ENCODE data around the gene GP1BA.
"Not testable (repeated sequence)": the region's sequence is repeated elsewhere in the genome, so short reads cannot be mapped to it uniquely, and the experiment has no call there.

The GP1BA gene

DNA sequence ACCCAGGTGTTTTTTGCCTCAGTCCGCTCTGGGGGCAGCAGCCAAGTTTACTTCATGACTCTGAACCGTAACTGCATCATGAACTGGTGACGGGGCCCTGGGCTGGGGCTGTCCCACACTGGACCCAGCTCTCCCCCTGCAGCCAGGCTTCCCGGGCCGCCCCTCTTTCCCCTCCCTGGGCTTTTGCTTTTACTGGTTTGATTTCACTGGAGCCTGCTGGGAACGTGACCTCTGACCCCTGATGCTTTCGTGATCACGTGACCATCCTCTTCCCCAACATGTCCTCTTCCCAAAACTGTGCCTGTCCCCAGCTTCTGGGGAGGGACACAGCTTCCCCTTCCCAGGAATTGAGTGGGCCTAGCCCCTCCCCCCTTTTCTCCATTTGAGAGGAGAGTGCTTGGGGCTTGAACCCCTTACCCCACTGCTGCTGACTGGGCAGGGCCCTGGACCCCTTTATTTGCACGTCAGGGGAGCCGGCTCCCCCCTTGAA, 34.8 kb upstream of the GP1BA start:
- Histone ChIP-seq H3K36me3 (ENCODE audit: insufficient read depth, low read length) (peaks cover 52% of the 10 kb centered on the region), H3K4me3 (ENCODE audit: low read length) (no peak overlapping the region), H2AFZ (ENCODE audit: low read depth, low read length) (no peak overlapping the region), H3K4me1 (ENCODE audit: insufficient read depth, low read length) (no peaks in the 10 kb centered on the region), H3K9me3 (ENCODE audit: low read length) (peaks cover 15% of the 10 kb centered on the region), H3K27me3 (ENCODE audit: insufficient read depth, low read length) (no peaks in the 10 kb centered on the region)

DNA sequence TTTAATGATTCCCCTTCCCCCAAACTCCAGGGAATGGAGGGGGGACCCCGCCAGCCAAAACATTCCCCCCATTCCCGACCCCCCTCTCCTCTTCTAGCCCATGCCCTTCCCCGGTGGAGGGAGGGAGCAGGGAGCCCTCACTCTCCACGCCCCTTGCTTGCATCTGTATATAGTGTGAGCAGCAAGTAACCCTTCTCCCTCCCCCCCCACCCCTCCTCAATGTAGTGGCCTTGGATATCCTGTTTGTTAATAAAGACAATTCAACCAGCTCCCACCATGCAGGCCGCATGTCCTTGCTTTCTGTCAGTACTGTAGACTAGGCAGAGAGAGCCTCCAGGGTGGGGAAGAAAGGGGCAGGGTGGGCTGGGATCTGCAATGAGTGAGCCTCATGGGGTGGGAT, 34.3 kb upstream of the GP1BA start:
- Histone ChIP-seq H3K27me3 (ENCODE audit: insufficient read depth, low read length) (no peaks in the 10 kb centered on the region), H3K9me3 (ENCODE audit: low read length) (peaks cover 15% of the 10 kb centered on the region), H2AFZ (ENCODE audit: low read depth, low read length) (no peak overlapping the region), H3K4me3 (ENCODE audit: low read length) (no peak overlapping the region), H3K36me3 (ENCODE audit: insufficient read depth, low read length) (peaks cover 49% of the 10 kb centered on the region), H3K4me1 (ENCODE audit: insufficient read depth, low read length) (no peaks in the 10 kb centered on the region)

DNA sequence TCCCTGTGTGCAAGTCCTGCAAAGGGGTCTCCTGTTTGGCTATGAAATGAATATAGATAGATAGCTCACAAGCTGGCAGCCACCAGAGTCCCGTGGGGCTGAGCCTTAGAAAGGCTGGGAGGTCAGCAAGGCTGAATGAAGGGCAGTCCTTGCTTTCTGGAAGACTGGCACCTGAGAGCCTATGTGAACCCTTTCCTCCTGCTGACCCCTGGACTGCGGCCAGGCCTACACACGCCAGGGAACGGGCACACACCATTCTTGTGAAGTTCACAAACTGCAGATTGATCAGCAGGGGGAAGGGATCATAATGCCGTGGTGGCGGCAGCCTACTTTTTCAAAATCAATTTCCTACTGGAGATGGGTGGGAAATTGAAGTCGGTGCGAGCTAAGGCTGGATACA, 33.7 kb upstream of the GP1BA start:
- H3K4me1 ChIP-seq (ENCODE audit: insufficient read depth, low read length) = no peaks in the 10 kb centered on the region
- peaks cover 15% of the 10 kb centered on the region for H3K9me3 ChIP-seq (ENCODE audit: low read length)
- H3K36me3 ChIP-seq (ENCODE audit: insufficient read depth, low read length) = peaks cover 44% of the 10 kb centered on the region
- H3K4me3 ChIP-seq (ENCODE audit: low read length) = no peak overlapping the region
- no peak overlapping the region for H2AFZ ChIP-seq (ENCODE audit: low read depth, low read length)
- no peaks in the 10 kb centered on the region for H3K27me3 ChIP-seq (ENCODE audit: insufficient read depth, low read length)

DNA sequence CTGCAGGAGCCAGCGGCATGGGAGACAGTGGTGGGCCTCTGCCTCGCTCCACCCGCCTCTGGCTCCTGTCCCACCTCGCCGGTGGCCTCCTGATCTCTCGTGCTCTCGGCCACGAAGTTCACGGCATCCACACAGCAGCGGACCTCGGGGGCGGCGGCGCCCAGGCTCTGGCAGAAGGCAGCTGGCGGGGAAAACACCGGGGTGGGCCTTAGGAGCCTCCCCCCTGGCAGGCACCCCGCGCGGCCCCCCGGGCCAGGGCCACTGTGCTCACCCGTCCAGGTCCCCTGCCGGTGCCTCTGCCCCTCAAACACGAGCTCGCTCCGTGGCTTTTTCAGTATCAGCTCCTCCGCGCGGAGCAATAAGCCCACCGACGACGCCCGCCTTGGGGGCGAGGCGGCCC, 33.1 kb upstream of the GP1BA start:
- no peak overlapping the region for H2AFZ ChIP-seq (ENCODE audit: low read depth, low read length)
- H3K27me3 ChIP-seq (ENCODE audit: insufficient read depth, low read length) = no peaks in the 10 kb centered on the region
- H3K4me3 ChIP-seq (ENCODE audit: low read length) = no peak overlapping the region
- no peaks in the 10 kb centered on the region for H3K4me1 ChIP-seq (ENCODE audit: insufficient read depth, low read length)
- H3K36me3 ChIP-seq (ENCODE audit: insufficient read depth, low read length) = peaks cover 40% of the 10 kb centered on the region
- peaks cover 15% of the 10 kb centered on the region for H3K9me3 ChIP-seq (ENCODE audit: low read length)

DNA sequence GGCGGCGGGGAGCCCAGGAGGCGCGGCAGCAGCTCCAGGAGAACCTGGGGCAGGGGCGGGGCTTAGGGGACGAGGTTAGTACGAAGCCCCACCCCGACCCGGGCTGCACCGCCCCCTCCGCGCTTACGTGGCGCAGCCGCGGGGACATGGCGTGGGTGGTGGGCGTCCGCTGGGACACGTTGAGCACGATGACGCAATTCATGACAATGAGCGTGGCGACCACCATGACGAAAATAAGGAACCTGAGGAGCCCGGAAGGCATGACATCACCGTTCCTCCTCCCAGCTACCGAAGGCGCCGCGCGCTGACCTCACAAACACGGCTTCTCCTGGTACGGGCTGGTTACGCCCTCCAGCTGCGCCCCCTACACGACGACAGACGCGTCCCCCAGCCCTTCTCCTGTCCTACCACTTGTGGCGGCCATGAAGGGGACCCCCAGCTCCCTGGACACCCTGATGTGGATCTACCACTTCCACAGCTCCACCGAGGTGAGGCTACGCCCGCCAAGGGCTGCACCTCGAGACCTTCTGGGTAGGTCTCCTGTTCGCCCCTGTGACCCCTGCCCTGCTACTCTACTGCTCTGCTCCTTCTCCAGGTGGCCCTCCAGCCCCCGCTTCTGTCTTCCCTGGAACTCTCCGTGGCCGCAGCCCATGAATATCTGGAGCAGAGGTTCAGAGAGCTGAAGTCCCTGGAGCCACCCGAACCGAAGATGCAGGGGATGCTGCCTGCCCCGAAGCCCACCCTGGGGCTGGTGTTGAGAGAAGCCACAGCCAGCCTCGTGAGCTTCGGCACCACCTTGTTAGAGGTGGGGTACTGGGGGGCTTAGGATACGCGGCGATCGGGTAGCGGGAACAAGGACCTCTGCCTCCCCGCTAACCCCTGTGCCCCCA, 32.5 kb upstream of the GP1BA start, which contains the start of gene C17orf107:
Gene C17orf107, plus strand, starts transcription at position 196 of the 890 bp plus-strand sequence. Its CDS starts 227 bp downstream, at position 423.
- H2AFZ ChIP-seq (ENCODE audit: low read depth, low read length) = no peak within 1 kb of the TSS
- no peaks in the 10 kb centered on the region for H3K4me1 ChIP-seq (ENCODE audit: insufficient read depth, low read length)
- peaks cover 34% of the 10 kb centered on the region for H3K36me3 ChIP-seq (ENCODE audit: insufficient read depth, low read length)
- peaks cover 15% of the 10 kb centered on the region for H3K9me3 ChIP-seq (ENCODE audit: low read length)
- no peaks in the 10 kb centered on the region for H3K27me3 ChIP-seq (ENCODE audit: insufficient read depth, low read length)
- H3K4me3 ChIP-seq (ENCODE audit: low read length) = no peak within 1 kb of the TSS

DNA sequence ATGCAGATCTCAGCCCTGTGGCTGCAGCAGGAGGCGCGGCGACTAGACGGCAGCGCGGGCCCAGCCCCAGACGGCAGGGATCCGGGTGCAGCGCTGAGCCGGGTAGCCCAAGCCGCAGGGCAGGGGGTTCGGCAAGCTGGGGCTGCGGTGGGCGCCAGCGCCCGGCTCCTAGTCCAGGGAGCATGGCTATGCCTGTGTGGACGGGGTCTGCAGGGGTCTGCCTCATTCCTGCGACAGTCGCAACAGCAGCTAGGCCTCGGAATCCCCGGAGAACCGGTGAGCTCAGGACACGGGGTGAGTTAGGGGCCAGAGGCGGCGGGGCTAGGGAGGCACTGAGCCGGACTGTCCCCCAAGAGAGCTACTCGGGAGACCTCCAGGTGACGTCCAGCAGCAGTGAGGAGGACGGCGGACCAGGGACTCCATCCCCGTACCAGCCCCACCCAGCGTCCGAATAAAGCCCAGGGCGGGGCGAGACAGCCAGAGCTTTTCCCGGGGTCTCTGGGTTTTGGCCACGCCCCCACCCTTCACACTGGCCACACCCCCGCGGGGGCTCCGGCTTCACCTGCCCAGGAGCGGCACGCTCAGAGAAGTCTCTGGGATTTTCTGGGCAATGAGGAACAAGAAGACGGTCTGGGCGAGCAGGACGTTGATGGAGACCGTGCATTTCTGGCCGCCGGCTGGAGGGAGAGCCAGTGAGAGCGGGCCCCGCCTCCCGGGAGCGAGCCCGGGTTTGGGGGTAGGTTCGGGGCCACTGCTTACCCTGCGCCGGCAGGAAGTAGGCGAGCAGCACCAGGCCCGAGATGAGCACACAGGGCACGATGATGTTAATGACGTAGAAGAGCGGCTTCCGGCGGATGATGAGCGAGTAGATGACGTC, 31.6 kb upstream of the GP1BA start:
- Histone ChIP-seq H3K4me1 (ENCODE audit: insufficient read depth, low read length) (no peaks in the 10 kb centered on the region), H2AFZ (ENCODE audit: low read depth, low read length) (no peak overlapping the region), H3K36me3 (ENCODE audit: insufficient read depth, low read length) (peaks cover 25% of the 10 kb centered on the region), H3K4me3 (ENCODE audit: low read length) (no peak overlapping the region), H3K9me3 (ENCODE audit: low read length) (peaks cover 15% of the 10 kb centered on the region), H3K27me3 (ENCODE audit: insufficient read depth, low read length) (no peaks in the 10 kb centered on the region)

DNA sequence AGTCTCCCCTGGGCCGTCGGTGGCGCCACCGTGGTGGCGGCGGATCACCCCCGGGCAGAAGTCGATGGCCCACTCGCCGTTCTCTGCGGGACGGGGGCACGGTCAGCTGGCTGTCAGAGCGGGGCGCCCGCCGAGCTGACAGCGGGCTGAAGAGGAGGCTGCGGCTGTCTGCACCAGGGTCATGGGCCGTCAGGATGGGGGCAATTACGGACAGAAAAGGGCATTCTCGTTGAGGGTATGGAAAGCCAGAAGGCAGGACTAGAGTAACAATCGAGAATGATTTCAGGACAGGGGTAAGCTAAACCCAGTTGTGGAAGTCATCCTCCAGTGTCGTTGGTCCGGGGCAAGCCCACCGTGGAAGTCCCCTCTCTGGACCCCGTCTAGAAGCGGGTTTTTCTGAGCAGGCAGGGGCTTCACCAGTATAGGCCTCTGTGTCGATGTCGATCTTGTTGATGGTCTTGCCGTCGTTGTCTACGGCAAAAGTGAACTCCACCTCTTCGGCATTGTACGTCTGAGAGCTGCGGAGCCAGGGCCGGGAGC, 30.9 kb upstream of the GP1BA start:
- H3K4me3 ChIP-seq (ENCODE audit: low read length) = no peak overlapping the region
- no peak overlapping the region for H2AFZ ChIP-seq (ENCODE audit: low read depth, low read length)
- peaks cover 19% of the 10 kb centered on the region for H3K36me3 ChIP-seq (ENCODE audit: insufficient read depth, low read length)
- H3K4me1 ChIP-seq (ENCODE audit: insufficient read depth, low read length) = no peaks in the 10 kb centered on the region
- H3K9me3 ChIP-seq (ENCODE audit: low read length) = peaks cover 15% of the 10 kb centered on the region
- no peaks in the 10 kb centered on the region for H3K27me3 ChIP-seq (ENCODE audit: insufficient read depth, low read length)

DNA sequence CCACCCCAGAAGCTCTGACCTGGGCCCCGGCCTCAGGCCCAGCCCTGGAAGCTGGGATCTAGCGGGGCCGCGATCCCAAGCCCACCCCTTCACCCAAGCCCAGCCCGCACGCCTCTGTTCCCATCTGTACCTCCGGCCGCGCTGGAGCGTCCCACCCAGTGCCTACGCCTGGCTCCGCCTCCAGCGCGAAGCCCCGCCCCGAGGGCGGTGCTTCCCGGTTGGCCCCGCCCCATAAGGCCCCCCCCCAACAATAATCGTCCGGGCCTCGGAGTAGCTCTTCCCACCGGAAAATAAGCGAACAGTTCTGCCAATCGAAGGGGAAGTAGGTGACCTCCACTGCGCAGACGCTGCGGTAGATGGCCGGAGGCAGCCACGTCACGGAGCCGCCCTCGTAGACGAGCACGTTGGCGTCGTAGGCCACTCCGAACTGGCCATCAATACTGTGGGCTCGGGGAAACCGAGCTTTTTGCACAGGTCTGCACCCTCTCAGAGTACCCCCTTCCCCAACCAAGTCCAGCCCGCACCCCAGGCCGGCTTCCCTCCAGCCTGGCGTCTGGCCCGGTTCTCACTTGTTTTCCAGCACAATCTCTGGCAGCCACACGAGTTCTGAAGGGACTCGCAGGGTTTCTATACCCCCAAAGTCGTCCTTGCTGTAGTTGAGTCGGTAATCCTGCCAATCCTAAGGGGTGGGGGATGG, 30.3 kb upstream of the GP1BA start:
- Histone ChIP-seq H2AFZ (ENCODE audit: low read depth, low read length) (no peak overlapping the region), H3K36me3 (ENCODE audit: insufficient read depth, low read length) (peaks cover 14% of the 10 kb centered on the region), H3K4me3 (ENCODE audit: low read length) (no peak overlapping the region), H3K27me3 (ENCODE audit: insufficient read depth, low read length) (no peaks in the 10 kb centered on the region), H3K4me1 (ENCODE audit: insufficient read depth, low read length) (no peaks in the 10 kb centered on the region), H3K9me3 (ENCODE audit: low read length) (peaks cover 15% of the 10 kb centered on the region)

DNA sequence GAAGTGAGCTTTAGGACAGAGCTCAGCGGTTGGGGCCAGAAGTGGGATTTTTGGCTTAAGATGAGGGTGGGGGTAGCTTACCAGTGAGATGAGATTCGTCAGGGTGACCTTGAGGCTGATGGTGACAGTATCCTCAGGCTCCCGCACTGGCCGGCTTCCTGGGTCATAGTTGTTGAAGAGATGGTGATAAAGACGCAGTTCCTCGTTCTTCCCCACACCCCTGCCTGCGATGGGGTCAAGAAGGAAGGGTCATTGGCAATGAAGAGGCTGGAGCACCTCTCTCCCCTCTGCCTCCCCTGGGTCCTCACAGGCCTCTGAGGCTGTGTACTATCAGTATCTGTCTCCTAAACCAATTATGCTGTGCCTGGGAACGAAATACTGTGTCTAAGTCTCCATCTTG, 29.5 kb upstream of the GP1BA start:
- Histone ChIP-seq H2AFZ (ENCODE audit: low read depth, low read length) (no peak overlapping the region), H3K9me3 (ENCODE audit: low read length) (peaks cover 15% of the 10 kb centered on the region), H3K27me3 (ENCODE audit: insufficient read depth, low read length) (no peaks in the 10 kb centered on the region), H3K4me3 (ENCODE audit: low read length) (no peak overlapping the region), H3K36me3 (ENCODE audit: insufficient read depth, low read length) (peaks cover 7% of the 10 kb centered on the region), H3K4me1 (ENCODE audit: insufficient read depth, low read length) (no peaks in the 10 kb centered on the region)

DNA sequence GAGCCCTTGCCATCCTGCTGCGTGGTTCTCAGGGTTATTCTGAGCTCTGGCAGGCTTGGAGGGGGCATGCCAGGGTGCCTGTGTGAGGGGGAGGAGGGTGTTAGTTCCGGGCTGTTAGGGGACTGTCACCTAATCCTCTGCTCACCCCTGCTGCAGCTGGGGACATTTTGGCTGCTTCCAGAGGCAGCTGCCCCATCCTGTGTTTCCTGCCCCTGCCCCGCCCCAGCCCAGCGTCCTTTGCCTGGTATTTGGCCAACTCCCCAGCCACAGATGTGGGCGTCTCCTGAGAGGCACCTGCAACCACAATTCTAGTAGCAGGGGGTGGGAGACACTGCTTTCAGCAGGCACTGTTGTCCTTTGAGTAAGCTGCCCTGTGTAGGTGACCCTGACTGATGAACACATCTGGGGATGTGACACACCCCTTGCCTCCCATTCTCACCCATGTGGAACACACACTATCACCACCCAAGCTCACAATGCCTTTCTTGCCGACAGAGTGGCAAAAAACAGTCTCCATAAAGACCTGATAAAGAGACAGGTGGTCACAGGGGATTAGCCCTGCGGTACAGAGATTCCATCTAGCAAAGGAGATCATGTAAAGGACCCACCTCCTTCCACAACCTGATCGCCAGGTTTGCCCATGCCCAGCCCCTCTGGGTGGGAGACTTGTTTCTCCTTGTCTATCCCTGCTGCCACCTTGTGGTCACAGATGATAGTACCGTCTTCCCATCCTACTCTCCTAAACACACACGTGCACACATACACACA, 28.8 kb upstream of the GP1BA start, which contains the start of gene CHRNE:
Gene CHRNE, minus strand, starts transcription at position 48 of the 768 bp plus-strand sequence. Its CDS starts 35 bp downstream, at position 13.
- Histone ChIP-seq H3K4me3 (ENCODE audit: low read length) (no peak within 1 kb of the TSS), H3K36me3 (ENCODE audit: insufficient read depth, low read length) (peaks cover 7% of the 10 kb centered on the region), H3K9me3 (ENCODE audit: low read length) (peaks cover 15% of the 10 kb centered on the region), H3K4me1 (ENCODE audit: insufficient read depth, low read length) (peaks cover 2% of the 10 kb centered on the region), H2AFZ (ENCODE audit: low read depth, low read length) (no peak within 1 kb of the TSS), H3K27me3 (ENCODE audit: insufficient read depth, low read length) (no peaks in the 10 kb centered on the region)

DNA sequence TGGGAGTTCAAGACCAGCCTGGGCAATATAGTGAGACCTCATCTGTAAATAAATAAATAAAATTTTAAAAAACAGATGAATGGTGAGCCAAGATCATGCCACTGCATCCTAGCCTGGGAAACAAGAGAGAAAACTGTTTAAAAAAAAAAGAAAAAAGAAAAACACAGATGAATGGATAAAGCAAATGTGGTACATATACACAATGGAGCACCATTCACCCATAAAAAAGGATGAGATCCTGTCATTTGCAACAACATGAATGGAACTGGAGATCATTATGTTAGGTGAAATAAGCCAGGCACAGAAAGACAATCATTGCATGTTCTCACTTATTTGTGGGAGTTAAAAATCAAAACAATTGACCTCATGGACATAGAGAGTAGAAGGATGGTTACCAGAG, 25.4 kb upstream of the GP1BA start:
- not testable (repeated sequence) for H3K9me3 ChIP-seq (ENCODE audit: low read length); H3K4me3 ChIP-seq (ENCODE audit: low read length); H3K36me3 ChIP-seq (ENCODE audit: insufficient read depth, low read length); H2AFZ ChIP-seq (ENCODE audit: low read depth, low read length); H3K4me1 ChIP-seq (ENCODE audit: insufficient read depth, low read length); H3K27me3 ChIP-seq (ENCODE audit: insufficient read depth, low read length)

DNA sequence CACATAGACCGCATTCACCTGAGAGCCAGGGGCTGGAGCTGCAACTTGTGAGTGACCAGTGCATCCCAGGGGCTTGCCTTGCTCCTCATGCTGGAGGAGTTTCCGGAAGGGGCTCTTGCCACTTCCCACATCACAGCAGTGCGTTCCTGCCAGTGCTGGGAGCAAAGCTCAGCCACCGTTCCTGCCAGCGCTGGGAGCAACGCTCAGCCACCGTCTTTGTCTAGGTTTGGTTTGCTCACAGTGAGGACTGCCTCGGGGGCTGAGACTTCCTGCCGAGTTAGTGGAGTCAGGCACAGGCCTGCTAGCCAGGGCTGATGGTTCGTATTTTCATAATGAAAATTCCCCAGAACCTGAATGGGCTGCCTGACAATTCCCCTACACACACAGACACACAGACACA, 23.8 kb upstream of the GP1BA start:
- H2AFZ ChIP-seq (ENCODE audit: low read depth, low read length) = peak overlapping the region; percentile 70
- no peaks in the 10 kb centered on the region for H3K27me3 ChIP-seq (ENCODE audit: insufficient read depth, low read length)
- no peaks in the 10 kb centered on the region for H3K36me3 ChIP-seq (ENCODE audit: insufficient read depth, low read length)
- H3K9me3 ChIP-seq (ENCODE audit: low read length) = no peaks in the 10 kb centered on the region
- no peak overlapping the region for H3K4me3 ChIP-seq (ENCODE audit: low read length)
- H3K4me1 ChIP-seq (ENCODE audit: insufficient read depth, low read length) = peaks cover 8% of the 10 kb centered on the region

All from neuron (in vitro differentiated cells).